GM23338 (cell line): ENCODE data around the gene HSD3B7. TPM values are rescaled to one million over a fixed set of nuclear protein-coding genes. Genes with fewer than 3 reads are reported as not detected.

Source experiments
- ATAC-seq: fragments of 200-7000 bp; cut with Tn5 transposase; 3 replicates; pipeline ENCODE4 v1.9.1; 2020
- DNase-seq: peaks from one replicate; pipeline ENCODE4 v3.0.0-alpha.2; 2015; ENCODE audit warnings: low spot score
- H2AFZ ChIP-seq: fragments of 200-600 bp; sonication (generic); 2 replicates; pipeline ENCODE4 v1.8.0; 2016; ENCODE audit warnings: antibody characterized with exemption, mild to moderate bottlenecking, moderate library complexity
- H3F3A ChIP-seq: fragments of 200-600 bp; sonication (generic); replicated peaks from 2 replicates; pipeline ENCODE4 v1.8.0; 2017; ENCODE audit warnings: antibody characterized with exemption, mixed run types, low read depth
- H3K27ac ChIP-seq: fragments of 200-600 bp; sonication (generic); 2 replicates; pipeline ENCODE4 v1.6.1; 2016; ENCODE audit warnings: low read depth
- H3K27me3 ChIP-seq: fragments of 200-600 bp; sonication (generic); 2 replicates; pipeline ENCODE4 v1.8.0; 2016; ENCODE audit warnings: mild to moderate bottlenecking, mixed run types, moderate library complexity; ENCODE audit not compliant: insufficient read depth
- H3K36me3 ChIP-seq: fragments of 200-600 bp; sonication (generic); 2 replicates; pipeline ENCODE4 v1.8.0; 2016; ENCODE audit warnings: mild to moderate bottlenecking; ENCODE audit not compliant: insufficient read depth
- H3K4me1 ChIP-seq: fragments of 200-600 bp; sonication (generic); 2 replicates; pipeline ENCODE4 v1.8.0; 2016; ENCODE audit warnings: mild to moderate bottlenecking, moderate library complexity; ENCODE audit not compliant: insufficient read depth
- H3K4me2 ChIP-seq: fragments of 200-600 bp; sonication (generic); 2 replicates; pipeline ENCODE4 v1.7.1; 2017; ENCODE audit warnings: mixed run types
- H3K4me3 ChIP-seq: fragments of 200-600 bp; sonication (generic); 2 replicates; pipeline ENCODE4 v1.6.1; 2016; ENCODE audit warnings: mixed run types
- H3K79me2 ChIP-seq: fragments of 200-600 bp; sonication (generic); replicated peaks from 2 replicates; pipeline ENCODE4 v1.8.0; 2017; ENCODE audit warnings: mild to moderate bottlenecking; ENCODE audit not compliant: insufficient read depth
- H3K9me2 ChIP-seq: fragments of 200-600 bp; sonication (generic); 2 replicates; pipeline ENCODE4 v1.8.0; 2017; ENCODE audit not compliant: insufficient read depth
- H4K20me1 ChIP-seq: fragments of 200-600 bp; sonication (generic); replicated peaks from 2 replicates; pipeline ENCODE4 v1.8.0; 2017; ENCODE audit warnings: mild to moderate bottlenecking; ENCODE audit not compliant: insufficient read depth
- H3K27ac Mint-ChIP-seq: 2 replicates; pipeline ENCODE4 v1.8.0; 2020; ENCODE audit warnings: inconsistent platforms, mild to moderate bottlenecking, moderate library complexity, mixed read lengths
- H3K27me3 Mint-ChIP-seq: 3 replicates; pipeline ENCODE4 v1.8.0; 2022; ENCODE audit warnings: low read depth, mild to moderate bottlenecking, moderate library complexity, mixed read lengths, inconsistent platforms; ENCODE audit not compliant: insufficient read depth, poor library complexity
- H3K36me3 Mint-ChIP-seq: 3 replicates; pipeline ENCODE4 v1.8.0; 2021; ENCODE audit warnings: low read depth, mild to moderate bottlenecking, inconsistent platforms, moderate library complexity, mixed read lengths
- H3K4me1 Mint-ChIP-seq: 3 replicates; pipeline ENCODE4 v1.8.0; 2020; ENCODE audit warnings: mild to moderate bottlenecking, inconsistent platforms, mixed read lengths
- H3K4me3 Mint-ChIP-seq: 3 replicates; pipeline ENCODE4 v1.8.0; 2021; ENCODE audit warnings: moderate library complexity, mild to moderate bottlenecking, inconsistent platforms, mixed read lengths
- H3K9me3 Mint-ChIP-seq: 3 replicates; pipeline ENCODE4 v1.8.0; 2020; ENCODE audit warnings: moderate library complexity, mild to moderate bottlenecking, inconsistent platforms, mixed read lengths
- CTCF ChIP-seq, 2 experiments: fragments of 200-600 bp in 1 of 2; sonication (generic) in 1 of 2; conservative IDR thresholded peaks; 2 replicates each; pipeline versions ENCODE4 v1.5.1 to v1.6.1; 2016 to 2017; ENCODE audit warnings: antibody characterized with exemption in 2 of 2, low read depth in 2 of 2, mild to moderate bottlenecking in 2 of 2, moderate library complexity in 1 of 2
- JUNB ChIP-seq: IDR thresholded peaks from one replicate; pipeline ENCODE4 v1.6.1; 2016; ENCODE audit warnings: antibody characterized with exemption; ENCODE audit not compliant: unreplicated experiment
- POLR2AphosphoS5 ChIP-seq: IDR thresholded peaks from 2 replicates; pipeline ENCODE4 v1.6.1; 2016; ENCODE audit warnings: antibody characterized with exemption, low read depth
- STAT1 ChIP-seq: IDR thresholded peaks from one replicate; pipeline ENCODE4 v1.6.1; 2016; ENCODE audit warnings: antibody characterized with exemption; ENCODE audit not compliant: unreplicated experiment
- ZNF114 ChIP-seq: fragments of 250-450 bp; sonication (Bioruptor Pico); IDR thresholded peaks from 2 replicates; pipeline ENCODE4 v1.5.0; 2020; ENCODE audit warnings: mild to moderate bottlenecking, moderate library complexity
- ZNF331 ChIP-seq: fragments of 250-450 bp; sonication (Bioruptor Pico); IDR thresholded peaks from 2 replicates; pipeline ENCODE4 v1.5.0; 2020; ENCODE audit warnings: low read depth, mild to moderate bottlenecking, moderate library complexity
- polyA plus RNA-seq: library from polyadenylated mRNA; unstranded; fragments of >200 nt; fragmentation: Nextera tagmentation; extraction: Ambion mirVana; gene quantifications from 2 replicates; pipeline ENCODE4 v1.2.1, GENCODE V29; 2016
- total RNA-seq: library from RNA; depleted of rRNA; stranded (reverse); fragments of >200 nt; shearing (Covaris generic); gene quantifications from 2 replicates; pipeline ENCODE4 v1.2.3, GENCODE V29; 2014

The HSD3B7 gene
- total and polyA plus RNA-seq, 2 experiments from 2014 or later, result 4.3 to 12.2 TPM

DNA sequence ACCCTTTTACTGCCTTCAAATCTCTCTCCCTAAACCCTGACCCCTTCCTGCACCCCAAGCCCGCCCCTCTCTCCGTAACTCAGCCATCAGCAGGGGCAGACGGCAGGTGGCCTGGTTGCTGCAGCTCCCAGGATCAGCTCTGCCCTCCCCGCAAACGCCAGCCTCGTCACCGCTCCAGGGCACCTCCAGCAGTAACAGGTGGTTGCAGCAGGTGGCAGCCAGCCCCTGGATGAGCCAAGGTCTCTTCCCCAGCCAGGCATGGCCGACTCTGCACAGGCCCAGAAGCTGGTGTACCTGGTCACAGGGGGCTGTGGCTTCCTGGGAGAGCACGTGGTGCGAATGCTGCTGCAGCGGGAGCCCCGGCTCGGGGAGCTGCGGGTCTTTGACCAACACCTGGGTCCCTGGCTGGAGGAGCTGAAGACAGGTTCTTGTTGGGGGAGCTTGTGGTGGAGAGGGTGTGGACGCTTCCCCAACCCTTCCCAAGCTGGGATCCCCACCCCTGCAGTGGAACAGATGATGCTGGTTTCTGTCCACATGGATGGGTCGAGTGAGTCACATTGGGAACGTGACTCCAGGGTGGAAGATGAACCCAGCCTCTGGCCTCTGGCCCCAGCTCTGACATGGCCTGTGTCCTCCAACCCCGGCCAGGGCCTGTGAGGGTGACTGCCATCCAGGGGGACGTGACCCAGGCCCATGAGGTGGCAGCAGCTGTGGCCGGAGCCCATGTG is 558 bp downstream of the HSD3B7 start:
- Histone ChIP-seq H3F3A (peaks cover 9% of the 10 kb centered on the region), H3K4me2 (peak overlapping the region; percentile 80), H3K27ac (no peak overlapping the region), H3K4me1 (no peaks in the 10 kb centered on the region), H4K20me1 (no peaks in the 10 kb centered on the region; the same call in 1 of the 2 replicates), H2AFZ (no peak overlapping the region), H3K4me3 (peak overlapping the region; percentile 58), H3K9me2 (no peaks in the 10 kb centered on the region), H3K79me2 (no peaks in the 10 kb centered on the region), H3K27me3 (no peaks in the 10 kb centered on the region), H3K36me3 (peaks cover 4% of the 10 kb centered on the region; the same call in 1 of the 2 replicates)
- DNase-seq, result peak; percentile 79
- TF ChIP-seq ZNF331 (CRISPR knock-in tag) (no peak), STAT1 (no peak), ZNF114 (CRISPR knock-in tag) (no peak), POLR2AphosphoS5 (peak; percentile 37; the same call in 1 of the 2 replicates), CTCF (conservative IDR thresholded peaks at IDR 0.05; ENCODE audit: low read depth in 2 of 2) (peak in 1 of 2 experiments; percentile 74; a peak in 2 of 4 replicates), JUNB (no peak)
- Mint-ChIP-seq H3K27me3 (peaks cover 9% of the 10 kb centered on the region), H3K27ac (peak overlapping the region; percentile 67; the same call in 1 of the 2 replicates), H3K9me3 (peaks cover 2% of the 10 kb centered on the region; the same call in 1 of the 3 replicates), H3K36me3 (peaks cover 28% of the 10 kb centered on the region), H3K4me1 (peaks cover 6% of the 10 kb centered on the region; the same call in 2 of the 3 replicates), H3K4me3 (peak overlapping the region; percentile 65)
- peak; percentile 76 for ATAC-seq

DNA sequence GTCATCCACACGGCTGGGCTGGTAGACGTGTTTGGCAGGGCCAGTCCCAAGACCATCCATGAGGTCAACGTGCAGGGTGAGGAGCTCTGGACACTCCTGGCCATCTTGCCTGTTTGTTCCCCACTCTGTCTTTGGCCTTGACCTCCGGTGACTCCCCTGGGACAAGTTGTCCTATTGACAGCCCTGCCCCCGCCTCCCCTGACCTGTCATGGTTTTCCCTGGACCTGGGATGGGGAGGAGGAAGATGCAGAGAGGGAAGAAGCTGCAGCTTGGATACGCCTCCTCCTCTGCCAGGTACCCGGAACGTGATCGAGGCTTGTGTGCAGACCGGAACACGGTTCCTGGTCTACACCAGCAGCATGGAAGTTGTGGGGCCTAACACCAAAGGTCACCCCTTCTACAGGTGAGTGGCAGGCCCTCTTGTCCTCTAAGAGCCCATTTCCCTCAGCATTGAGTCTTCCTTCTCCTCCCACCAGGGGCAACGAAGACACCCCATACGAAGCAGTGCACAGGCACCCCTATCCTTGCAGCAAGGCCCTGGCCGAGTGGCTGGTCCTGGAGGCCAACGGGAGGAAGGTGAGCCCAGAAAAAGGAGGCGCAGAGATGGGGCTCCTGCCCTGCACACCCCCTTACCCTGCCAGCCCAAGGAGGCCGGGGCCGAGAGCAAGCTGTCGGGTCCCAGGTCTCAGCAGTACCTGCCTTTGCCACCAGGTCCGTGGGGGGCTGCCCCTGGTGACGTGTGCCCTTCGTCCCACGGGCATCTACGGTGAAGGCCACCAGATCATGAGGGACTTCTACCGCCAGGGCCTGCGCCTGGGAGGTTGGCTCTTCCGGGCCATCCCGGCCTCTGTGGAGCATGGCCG is 1.4 kb downstream of the HSD3B7 start:
- H3K27ac ChIP-seq, result no peak overlapping the region
- H3K4me3 Mint-ChIP-seq, result no peak overlapping the region

More for the DNA sequence above, 1.4 kb downstream of the HSD3B7 start:
- Histone ChIP-seq H3K9me2 (no peaks in the 10 kb centered on the region), H3K36me3 (peaks cover 4% of the 10 kb centered on the region; the same call in 1 of the 2 replicates), H2AFZ (no peak overlapping the region), H3K4me1 (no peaks in the 10 kb centered on the region), H3F3A (peaks cover 13% of the 10 kb centered on the region), H3K4me2 (no peak overlapping the region), H3K4me3 (no peak overlapping the region), H4K20me1 (no peaks in the 10 kb centered on the region; the same call in 1 of the 2 replicates), H3K79me2 (no peaks in the 10 kb centered on the region), H3K27me3 (no peaks in the 10 kb centered on the region)
- Mint-ChIP-seq H3K27me3 (peaks cover 11% of the 10 kb centered on the region), H3K36me3 (peaks cover 22% of the 10 kb centered on the region), H3K4me1 (peaks cover 6% of the 10 kb centered on the region; the same call in 2 of the 3 replicates), H3K27ac (no peak overlapping the region), H3K9me3 (peaks cover 2% of the 10 kb centered on the region; the same call in 1 of the 3 replicates)
- ATAC-seq, result no peak
- TF ChIP-seq STAT1 (no peak), CTCF (conservative IDR thresholded peaks at IDR 0.05; ENCODE audit: low read depth in 2 of 2) (0 out of 4 replicates have a peak, but pooled peaks of 1 of the 2 experiments have one; percentile 11)
- DNase-seq, result no peak
